Measurements from ENCODE around the gene JHY.

JHY gene

DNA sequence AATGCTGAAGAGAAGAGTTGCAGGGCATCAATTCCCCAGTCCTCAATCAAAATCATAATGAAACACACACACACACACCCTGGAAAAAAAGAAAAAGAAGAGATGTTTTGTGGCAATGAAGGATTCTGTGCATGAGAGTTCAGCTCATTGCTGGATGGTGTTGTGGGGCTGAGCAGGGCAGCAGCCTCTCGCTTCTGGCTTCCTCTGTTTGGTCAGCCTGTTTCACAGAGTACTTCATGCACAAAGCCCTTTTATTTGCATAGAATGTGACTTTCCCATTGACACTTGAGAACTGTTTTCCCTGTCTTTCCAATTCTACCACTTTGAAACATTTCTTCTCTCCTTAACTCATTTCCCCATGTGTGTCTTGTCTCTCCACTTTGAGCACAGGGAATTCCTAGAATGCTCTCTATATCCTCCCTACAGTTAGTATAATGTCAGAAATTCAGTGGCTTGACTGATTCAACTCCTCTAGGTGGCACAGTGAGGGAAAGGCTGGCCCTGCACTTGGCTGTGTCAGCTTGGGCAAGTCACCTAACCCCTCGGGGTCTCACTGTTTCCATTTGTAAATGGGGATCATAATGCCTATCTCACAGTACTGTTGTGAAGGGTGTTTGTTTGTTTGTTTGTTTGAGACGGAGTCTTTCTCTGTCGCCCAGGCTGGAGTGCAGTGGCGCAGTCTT is 124.4 kb downstream of the JHY start:
- Histone ChIP-seq H3K9me3 (ENCODE audit: insufficient read depth, low read depth, low read length) (no peaks in the 10 kb centered on the region), H4K20me1 (ENCODE audit: insufficient read depth, low read length, poor library complexity, severe bottlenecking) (no peaks in the 10 kb centered on the region), H3K79me2 (ENCODE audit: insufficient read depth, low read length) (no peaks in the 10 kb centered on the region), H3F3A (ENCODE audit: low read depth) (no peaks in the 10 kb centered on the region), H2AFZ (ENCODE audit: low read length) (no peak overlapping the region), H3K9ac (ENCODE audit: low read depth, low read length, poor library complexity, severe bottlenecking) (no peak overlapping the region), H3K4me1 (ENCODE audit: insufficient read depth, low read length, poor library complexity, severe bottlenecking) (no peaks in the 10 kb centered on the region), H3K36me3 (ENCODE audit: insufficient read depth, low read length) (no peaks in the 10 kb centered on the region), H3K9me2 (replicated peaks; ENCODE audit: low read depth, low read length) (no peaks in the 10 kb centered on the region), H3K27me3 (ENCODE audit: insufficient read depth, low read length, poor library complexity, severe bottlenecking) (no peaks in the 10 kb centered on the region), H3K4me2 (ENCODE audit: low read depth, low read length, poor library complexity, severe bottlenecking) (no peak overlapping the region), H3K4me3 (ENCODE audit: low read length, poor library complexity, severe bottlenecking) (no peak overlapping the region)
- TF ChIP-seq EZH2phosphoT487 (IDR thresholded peaks at IDR 0.05; ENCODE audit: borderline replicate concordance): no peak
- TF ChIP-seq, protein P1, sequence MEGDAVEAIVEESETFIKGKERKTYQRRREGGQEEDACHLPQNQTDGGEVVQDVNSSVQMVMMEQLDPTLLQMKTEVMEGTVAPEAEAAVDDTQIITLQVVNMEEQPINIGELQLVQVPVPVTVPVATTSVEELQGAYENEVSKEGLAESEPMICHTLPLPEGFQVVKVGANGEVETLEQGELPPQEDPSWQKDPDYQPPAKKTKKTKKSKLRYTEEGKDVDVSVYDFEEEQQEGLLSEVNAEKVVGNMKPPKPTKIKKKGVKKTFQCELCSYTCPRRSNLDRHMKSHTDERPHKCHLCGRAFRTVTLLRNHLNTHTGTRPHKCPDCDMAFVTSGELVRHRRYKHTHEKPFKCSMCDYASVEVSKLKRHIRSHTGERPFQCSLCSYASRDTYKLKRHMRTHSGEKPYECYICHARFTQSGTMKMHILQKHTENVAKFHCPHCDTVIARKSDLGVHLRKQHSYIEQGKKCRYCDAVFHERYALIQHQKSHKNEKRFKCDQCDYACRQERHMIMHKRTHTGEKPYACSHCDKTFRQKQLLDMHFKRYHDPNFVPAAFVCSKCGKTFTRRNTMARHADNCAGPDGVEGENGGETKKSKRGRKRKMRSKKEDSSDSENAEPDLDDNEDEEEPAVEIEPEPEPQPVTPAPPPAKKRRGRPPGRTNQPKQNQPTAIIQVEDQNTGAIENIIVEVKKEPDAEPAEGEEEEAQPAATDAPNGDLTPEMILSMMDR (conservative IDR thresholded peaks at IDR 0.05; ENCODE audit: low read length): no peak
